GF-D8 (cell line): ENCODE results near the gene PCNA.

Source experiments
- DNase-seq: peaks from one replicate; lab custom pipeline; 2025; lab: John Stamatoyannopoulos, UW

Gene PCNA

GRCh38 chr20:5065166-5065878 lies 54.4 kb downstream of the PCNA start:
- DNase-seq = no peak
